PFSK-1 (cell line): ENCODE measurements around the gene SUPT16H.

ENCODE experiments used
- POLR2AphosphoS5 ChIP-seq: IDR thresholded peaks from 2 replicates; pipeline ENCODE4 v1.6.1; 2012; ENCODE audit warnings: low read depth, mild to moderate bottlenecking, control low read depth, low read length, moderate library complexity
- REST ChIP-seq, 2 experiments: IDR thresholded peaks; 2 replicates each; pipeline versions ENCODE4 v1.6.1 to v1.8.0; 2011 to 2012; ENCODE audit warnings: low read depth in 2 of 2, low read length in 2 of 2, control low read depth in 1 of 2, inconsistent platforms in 1 of 2, mild to moderate bottlenecking in 1 of 2, moderate library complexity in 1 of 2; ENCODE audit not compliant: insufficient read depth in 1 of 2
- SIN3A ChIP-seq: IDR thresholded peaks from 2 replicates; pipeline ENCODE4 v1.6.1; 2012; ENCODE audit warnings: mild to moderate bottlenecking, low read length, moderate library complexity, borderline replicate concordance; ENCODE audit not compliant: insufficient read depth
- TAF1 ChIP-seq: IDR thresholded peaks from 2 replicates; pipeline ENCODE4 v1.6.1; 2012; ENCODE audit warnings: low read length, control low read depth, borderline replicate concordance; ENCODE audit not compliant: insufficient read depth

GRCh38 chr14:21373980-21374379, 9.8 kb downstream of the SUPT16H start:
- TF ChIP-seq POLR2AphosphoS5 (no peak), TAF1 (no peak), REST (IDR thresholded peaks at IDR 0.05; ENCODE audit: insufficient read depth in 1 of 2, low read depth in 2 of 2, low read length in 2 of 2) (no peak), SIN3A (no peak)
